SK-N-SH treated with all-trans-retinoic acid at 6 μM for 48 hours (cell line): ENCODE data around the gene WFDC10A.

Source experiments
- ARNTL ChIP-seq: fragments of 450-650 bp; formaldehyde crosslinking; IDR thresholded peaks from 2 replicates; pipeline ENCODE4 v1.5.0; 2020; ENCODE audit warnings: low read depth, mild to moderate bottlenecking, moderate library complexity, borderline replicate concordance
- CREB5 ChIP-seq: fragments of 250-450 bp; sonication (Bioruptor Pico); IDR thresholded peaks from 2 replicates; pipeline ENCODE4 v1.5.1; 2020; ENCODE audit warnings: low read depth, mild to moderate bottlenecking, moderate library complexity
- CSRNP3 ChIP-seq: fragments of 250-450 bp; sonication (Bioruptor Pico); IDR thresholded peaks from 2 replicates; pipeline ENCODE4 v1.5.1; 2021; ENCODE audit warnings: mild to moderate bottlenecking, moderate library complexity
- ESRRG ChIP-seq: fragments of 250-450 bp; sonication (Bioruptor Pico); IDR thresholded peaks from 2 replicates; pipeline ENCODE4 v1.6.1; 2021; ENCODE audit warnings: mild to moderate bottlenecking
- OSR1 ChIP-seq: fragments of 250-450 bp; sonication (Bioruptor Pico); IDR thresholded peaks from 2 replicates; pipeline ENCODE4 v1.8.0; 2022; ENCODE audit warnings: moderate library complexity, mild to moderate bottlenecking, inconsistent platforms
- PATZ1 ChIP-seq: fragments of 250-450 bp; sonication (Bioruptor Pico); IDR thresholded peaks from 2 replicates; pipeline ENCODE4 v1.8.0; 2020; ENCODE audit warnings: mild to moderate bottlenecking, moderate library complexity, borderline replicate concordance
- POU6F1 ChIP-seq: fragments of 250-450 bp; sonication (Bioruptor Pico); IDR thresholded peaks from 2 replicates; pipeline ENCODE4 v1.8.0; 2021; ENCODE audit warnings: low read depth, mild to moderate bottlenecking, moderate library complexity, borderline replicate concordance
- PPARA ChIP-seq: fragments of 250-450 bp; sonication (Bioruptor Pico); IDR thresholded peaks from 2 replicates; pipeline ENCODE4 v1.5.0; 2020; ENCODE audit warnings: mild to moderate bottlenecking, borderline replicate concordance
- RARB ChIP-seq: fragments of 250-450 bp; sonication (Bioruptor Pico); IDR thresholded peaks from 2 replicates; pipeline ENCODE4 v1.8.0; 2021; ENCODE audit warnings: mild to moderate bottlenecking, moderate library complexity
- TCF4 ChIP-seq: fragments of 250-450 bp; sonication (Bioruptor Pico); IDR thresholded peaks from 2 replicates; pipeline ENCODE4 v1.8.0; 2021; ENCODE audit warnings: mild to moderate bottlenecking, moderate library complexity, borderline replicate concordance
- ZC3H10 ChIP-seq: fragments of 250-450 bp; sonication (Bioruptor Pico); IDR thresholded peaks from 2 replicates; pipeline ENCODE4 v1.5.1; 2021; ENCODE audit warnings: mild to moderate bottlenecking, moderate library complexity
- ZFP3 ChIP-seq: fragments of 250-450 bp; sonication (Bioruptor Pico); IDR thresholded peaks from 2 replicates; pipeline ENCODE4 v1.5.0; 2020; ENCODE audit warnings: mild to moderate bottlenecking, moderate library complexity
- ZNF565 ChIP-seq: fragments of 450-650 bp; formaldehyde crosslinking; conservative IDR thresholded peaks from 2 replicates; pipeline ENCODE4 v1.5.0; 2020; ENCODE audit warnings: low read depth, mild to moderate bottlenecking, moderate library complexity
- ZNF8 ChIP-seq: fragments of 450-650 bp; formaldehyde crosslinking; IDR thresholded peaks from 2 replicates; pipeline ENCODE4 v1.5.0; 2020; ENCODE audit warnings: mild to moderate bottlenecking, moderate library complexity

- no peak for TF ChIP-seq PPARA (CRISPR knock-in tag)
- no peak for TF ChIP-seq POU6F1 (CRISPR knock-in tag)
- no peak for TF ChIP-seq TCF4 (CRISPR knock-in tag)
- no peak for TF ChIP-seq ZFP3 (CRISPR knock-in tag)
- no peak for TF ChIP-seq CREB5
- no peak for TF ChIP-seq OSR1 (CRISPR knock-in tag)
- TF ChIP-seq RARB = no peak
- TF ChIP-seq CSRNP3 (CRISPR knock-in tag) = no peak
- no peak for TF ChIP-seq ZNF565 (CRISPR knock-in tag)
- no peak for TF ChIP-seq ZC3H10 (CRISPR knock-in tag)
- no peak for TF ChIP-seq PATZ1 (CRISPR knock-in tag)
- TF ChIP-seq ESRRG (CRISPR knock-in tag) = no peak
- TF ChIP-seq ARNTL (CRISPR knock-in tag) = no peak
- TF ChIP-seq ZNF8 (CRISPR knock-in tag) = no peak
Observed at GRCh38 chr20:45672765-45673164, 43.2 kb downstream of the WFDC10A start.
